GM18526 (cell line): ENCODE measurements around the gene ENTPD8.
A peak's percentile ranks its signal among the peaks of the same experiment; 100 is the strongest.

Source experiments
- POLR2A ChIP-seq: IDR thresholded peaks from 3 replicates; pipeline ENCODE4 v1.6.1; 2011; ENCODE audit not compliant: insufficient read length; ENCODE audit errors: extremely low read depth

ENTPD8 gene

GRCh38 chr9:137431416-137431931 is 9.7 kb downstream of the ENTPD8 start:
- TF ChIP-seq POLR2A = no peak

GRCh38 chr9:137430723-137431415 is 10.3 kb downstream of the ENTPD8 start:
- TF ChIP-seq POLR2A = no peak

GRCh38 chr9:137429974-137430722 is 11.0 kb downstream of the ENTPD8 start:
- no peak for TF ChIP-seq POLR2A

GRCh38 chr9:137429546-137429890 is 11.6 kb downstream of the ENTPD8 start:
- no peak for TF ChIP-seq POLR2A

GRCh38 chr9:137428841-137429545 is 12.2 kb downstream of the ENTPD8 start:
- no peak for TF ChIP-seq POLR2A

- no peak for TF ChIP-seq POLR2A
These were observed 12.9 kb downstream of the ENTPD8 start for GRCh38 chr9:137428311-137428630.

GRCh38 chr9:137427454-137428310 is 13.5 kb downstream of the ENTPD8 start:
- no peak for TF ChIP-seq POLR2A

- no peak for TF ChIP-seq POLR2A
These were observed 15.0 kb downstream of the ENTPD8 start for GRCh38 chr9:137426018-137426681.

- TF ChIP-seq POLR2A = no peak
These were observed 17.5 kb downstream of the ENTPD8 start for GRCh38 chr9:137423514-137424291.

- peak; percentile 57 for TF ChIP-seq POLR2A
These were observed 18.3 kb downstream of the ENTPD8 start, which contains the start of the genes EXD3 and NOXA1 for GRCh38 chr9:137422604-137423513. Gene EXD3, minus strand, starts transcription at chr9:137423162. Its CDS starts 27,805 bp downstream, at chr9:137395357. Gene NOXA1, plus strand, starts transcription at chr9:137423393. Its CDS starts 137 bp downstream, at chr9:137423530.

GRCh38 chr9:137421838-137422603 is 19.1 kb downstream of the ENTPD8 start:
- no peak for TF ChIP-seq POLR2A
